PFSK-1 (cell line): Measurements from ENCODE around the gene SALL2.

Experiments
- FOXP2 ChIP-seq: optimal IDR thresholded peaks from 2 replicates; pipeline ENCODE3; 2011; ENCODE audit warnings: borderline replicate concordance, control low read depth, inconsistent platforms; ENCODE audit not compliant: insufficient read depth; ENCODE audit errors: extremely low read length, extremely low read depth
- POLR2AphosphoS5 ChIP-seq: IDR thresholded peaks from 2 replicates; pipeline ENCODE4 v1.6.1; 2012; ENCODE audit warnings: low read depth, mild to moderate bottlenecking, control low read depth, low read length, moderate library complexity
- SIN3A ChIP-seq: IDR thresholded peaks from 2 replicates; pipeline ENCODE4 v1.6.1; 2012; ENCODE audit warnings: mild to moderate bottlenecking, low read length, moderate library complexity, borderline replicate concordance; ENCODE audit not compliant: insufficient read depth
- TAF1 ChIP-seq: IDR thresholded peaks from 2 replicates; pipeline ENCODE4 v1.6.1; 2012; ENCODE audit warnings: low read length, control low read depth, borderline replicate concordance; ENCODE audit not compliant: insufficient read depth
- TF ChIP-seq, protein P1 (sequence below), 2 experiments: IDR thresholded peaks; 2 replicates each; pipeline versions ENCODE4 v1.6.1 to v1.8.0; 2011 to 2012; ENCODE audit warnings: low read depth in 2 of 2, low read length in 2 of 2, control low read depth in 1 of 2, inconsistent platforms in 1 of 2, mild to moderate bottlenecking in 1 of 2, moderate library complexity in 1 of 2; ENCODE audit not compliant: insufficient read depth in 1 of 2

Gene SALL2

DNA sequence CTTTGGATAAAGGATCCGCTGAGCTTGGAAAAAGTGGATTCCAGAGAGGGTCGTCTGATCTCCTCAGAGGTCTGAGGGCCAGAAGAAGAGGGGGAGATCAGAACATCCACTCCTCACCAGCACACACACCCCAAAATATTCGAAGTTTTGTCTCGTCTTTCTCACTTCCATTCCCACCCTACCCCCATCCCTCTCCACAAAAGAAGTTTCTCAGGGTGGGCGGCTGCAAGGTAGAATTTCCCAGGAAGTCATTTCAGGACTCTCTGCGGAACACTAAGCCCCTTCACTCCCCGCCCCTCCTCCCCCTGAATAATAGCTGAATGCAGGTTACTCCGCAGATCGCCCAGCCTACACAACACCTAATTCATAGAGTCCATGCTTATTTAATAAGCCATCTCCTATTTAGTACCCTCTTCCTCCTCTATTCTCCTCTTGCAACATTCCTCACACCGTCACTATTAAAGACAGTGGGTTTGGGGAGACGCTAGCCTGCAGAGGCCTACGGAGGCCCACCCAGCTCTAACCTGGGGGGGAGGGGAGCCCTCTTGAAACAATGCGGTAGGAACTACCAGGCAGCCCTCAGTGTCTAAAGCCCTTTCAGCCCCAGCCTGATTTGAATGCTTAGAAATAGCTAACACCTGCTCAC, 649 bp upstream of the SALL2 start:
- TF ChIP-seq FOXP2: no peak
- TF ChIP-seq, protein P1, sequence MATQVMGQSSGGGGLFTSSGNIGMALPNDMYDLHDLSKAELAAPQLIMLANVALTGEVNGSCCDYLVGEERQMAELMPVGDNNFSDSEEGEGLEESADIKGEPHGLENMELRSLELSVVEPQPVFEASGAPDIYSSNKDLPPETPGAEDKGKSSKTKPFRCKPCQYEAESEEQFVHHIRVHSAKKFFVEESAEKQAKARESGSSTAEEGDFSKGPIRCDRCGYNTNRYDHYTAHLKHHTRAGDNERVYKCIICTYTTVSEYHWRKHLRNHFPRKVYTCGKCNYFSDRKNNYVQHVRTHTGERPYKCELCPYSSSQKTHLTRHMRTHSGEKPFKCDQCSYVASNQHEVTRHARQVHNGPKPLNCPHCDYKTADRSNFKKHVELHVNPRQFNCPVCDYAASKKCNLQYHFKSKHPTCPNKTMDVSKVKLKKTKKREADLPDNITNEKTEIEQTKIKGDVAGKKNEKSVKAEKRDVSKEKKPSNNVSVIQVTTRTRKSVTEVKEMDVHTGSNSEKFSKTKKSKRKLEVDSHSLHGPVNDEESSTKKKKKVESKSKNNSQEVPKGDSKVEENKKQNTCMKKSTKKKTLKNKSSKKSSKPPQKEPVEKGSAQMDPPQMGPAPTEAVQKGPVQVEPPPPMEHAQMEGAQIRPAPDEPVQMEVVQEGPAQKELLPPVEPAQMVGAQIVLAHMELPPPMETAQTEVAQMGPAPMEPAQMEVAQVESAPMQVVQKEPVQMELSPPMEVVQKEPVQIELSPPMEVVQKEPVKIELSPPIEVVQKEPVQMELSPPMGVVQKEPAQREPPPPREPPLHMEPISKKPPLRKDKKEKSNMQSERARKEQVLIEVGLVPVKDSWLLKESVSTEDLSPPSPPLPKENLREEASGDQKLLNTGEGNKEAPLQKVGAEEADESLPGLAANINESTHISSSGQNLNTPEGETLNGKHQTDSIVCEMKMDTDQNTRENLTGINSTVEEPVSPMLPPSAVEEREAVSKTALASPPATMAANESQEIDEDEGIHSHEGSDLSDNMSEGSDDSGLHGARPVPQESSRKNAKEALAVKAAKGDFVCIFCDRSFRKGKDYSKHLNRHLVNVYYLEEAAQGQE (IDR thresholded peaks at IDR 0.05; ENCODE audit: insufficient read depth in 1 of 2, low read depth in 2 of 2, low read length in 2 of 2): no peak
- TF ChIP-seq POLR2AphosphoS5: no peak
- TF ChIP-seq TAF1: no peak
- TF ChIP-seq SIN3A: no peak

GRCh38 chr14:21525571-21525961, 580 bp downstream of the SALL2 start:
- TF ChIP-seq TAF1: no peak
- no peak for TF ChIP-seq FOXP2
- TF ChIP-seq SIN3A: no peak
- TF ChIP-seq POLR2AphosphoS5: no peak
- TF ChIP-seq, protein P1 (IDR thresholded peaks at IDR 0.05; ENCODE audit: insufficient read depth in 1 of 2, low read depth in 2 of 2, low read length in 2 of 2): no peak

- no peak for TF ChIP-seq SIN3A
- no peak for TF ChIP-seq FOXP2
- TF ChIP-seq, protein P1 (IDR thresholded peaks at IDR 0.05; ENCODE audit: insufficient read depth in 1 of 2, low read depth in 2 of 2, low read length in 2 of 2): no peak
- TF ChIP-seq TAF1: no peak
Measured at GRCh38 chr14:21524575-21525490, 1.3 kb downstream of the SALL2 start.

GRCh38 chr14:21523203-21523602, 2.9 kb downstream of the SALL2 start:
- TF ChIP-seq TAF1 (no peak), POLR2AphosphoS5 (no peak), SIN3A (no peak), FOXP2 (no peak)
- TF ChIP-seq, protein P1 (IDR thresholded peaks at IDR 0.05; ENCODE audit: insufficient read depth in 1 of 2, low read depth in 2 of 2, low read length in 2 of 2): no peak
